Measurements from ENCODE around the gene TUB.

DNA sequence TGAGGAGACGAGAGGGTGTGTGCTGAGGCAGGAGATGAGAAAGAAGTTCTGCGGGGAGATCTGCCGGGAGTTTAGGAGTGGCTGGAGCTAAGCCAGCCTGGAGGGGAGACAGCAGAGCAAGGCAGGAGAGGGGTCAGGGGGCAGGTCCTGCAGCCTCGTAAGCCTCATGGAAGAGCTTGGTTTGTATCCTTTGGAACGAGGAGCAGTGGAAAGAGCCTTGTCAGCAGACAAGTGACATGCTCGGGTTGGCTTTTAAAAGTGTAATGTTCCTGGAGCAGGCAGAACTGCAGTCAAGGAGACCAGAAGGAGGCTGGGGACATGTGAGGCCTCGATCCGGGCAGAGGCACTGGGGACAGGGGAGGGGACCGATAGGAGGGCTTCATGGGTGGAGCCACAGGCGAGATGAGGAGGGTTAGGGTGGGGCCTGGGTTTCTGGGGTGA is 21.4 kb upstream of the TUB start:
- TF ChIP-seq TSHZ1 (tag by site-specific recombination; IDR thresholded peaks at IDR 0.05; ENCODE audit: borderline replicate concordance) (no peak), ZNF629 (tag by site-specific recombination; IDR thresholded peaks at IDR 0.05) (no peak), CTCF (tag by site-specific recombination; IDR thresholded peaks at IDR 0.05) (no peak), ZNF518A (tag by site-specific recombination; conservative IDR thresholded peaks at IDR 0.05; ENCODE audit: low read depth) (no peak), ZNF426 (tag by site-specific recombination; IDR thresholded peaks at IDR 0.05) (no peak), SP2 (tag by site-specific recombination; IDR thresholded peaks at IDR 0.05) (no peak), ZNF654 (tag by site-specific recombination; IDR thresholded peaks at IDR 0.05; ENCODE audit: low read depth) (no peak), GLIS2 (tag by site-specific recombination; IDR thresholded peaks at IDR 0.05) (no peak), ZSCAN5A (tag by site-specific recombination; IDR thresholded peaks at IDR 0.05) (no peak), ZNF645 (tag by site-specific recombination; IDR thresholded peaks at IDR 0.05) (no peak), OVOL3 (tag by site-specific recombination; IDR thresholded peaks at IDR 0.05) (no peak), ZBTB48 (tag by site-specific recombination; IDR thresholded peaks at IDR 0.05) (no peak)
